IMR-90 (cell line): ENCODE data around the gene GGN.
A peak's percentile ranks its signal among the peaks of the same experiment; 100 is the strongest.

Source experiments
- BHLHE40 ChIP-seq: fragments of 150-350 bp; IDR thresholded peaks from 2 replicates; pipeline ENCODE4 v1.6.1; 2016; ENCODE audit warnings: mild to moderate bottlenecking, low read depth, low read length
- CEBPB ChIP-seq: IDR thresholded peaks from 2 replicates; pipeline ENCODE4 v1.6.1; 2012; ENCODE audit warnings: low read depth, low read length, improper control_type of control experiment
- CHD1 ChIP-seq: IDR thresholded peaks from 2 replicates; pipeline ENCODE4 v1.6.1; 2012; ENCODE audit warnings: low read depth, low read length, improper control_type of control experiment
- FOS ChIP-seq: fragments of 150-350 bp; IDR thresholded peaks from 2 replicates; pipeline ENCODE4 v1.6.1; 2016; ENCODE audit warnings: low read depth, low read length
- MAFK ChIP-seq: IDR thresholded peaks from 2 replicates; pipeline ENCODE4 v1.6.1; 2012; ENCODE audit warnings: low read depth, low read length, improper control_type of control experiment
- MAZ ChIP-seq: IDR thresholded peaks from 2 replicates; pipeline ENCODE4 v1.6.1; 2012; ENCODE audit warnings: low read depth, mild to moderate bottlenecking, low read length, improper control_type of control experiment, moderate library complexity, borderline replicate concordance
- MXI1 ChIP-seq: IDR thresholded peaks from 2 replicates; pipeline ENCODE4 v1.6.1; 2012; ENCODE audit warnings: low read depth, mild to moderate bottlenecking, low read length, moderate library complexity, borderline replicate concordance
- NFE2L2 ChIP-seq: fragments of 150-350 bp; IDR thresholded peaks from 2 replicates; pipeline ENCODE4 v1.6.1; 2016; ENCODE audit warnings: low read depth, mild to moderate bottlenecking, low read length
- POLR2A ChIP-seq: IDR thresholded peaks from 2 replicates; pipeline ENCODE4 v1.6.1; 2012; ENCODE audit warnings: mild to moderate bottlenecking, low read depth, low read length
- RAD21 ChIP-seq: IDR thresholded peaks from 2 replicates; pipeline ENCODE4 v1.6.1; 2012; ENCODE audit warnings: low read length, improper control_type of control experiment
- RFX5 ChIP-seq: IDR thresholded peaks from 2 replicates; pipeline ENCODE4 v1.8.0; 2012; ENCODE audit warnings: low read depth, mild to moderate bottlenecking, low read length, moderate library complexity
- TF ChIP-seq, protein P1 (sequence below): conservative IDR thresholded peaks from 2 replicates; pipeline ENCODE4 v1.5.1; 2012; ENCODE audit warnings: mild to moderate bottlenecking, low read depth, low read length, improper control_type of control experiment
- TF ChIP-seq, protein P2 (sequence below): fragments of 150-350 bp; IDR thresholded peaks from 2 replicates; pipeline ENCODE4 v1.6.1; 2017; ENCODE audit warnings: mild to moderate bottlenecking, antibody characterized with exemption, low read length, low read depth
- TF ChIP-seq, protein P3 (sequence below): fragments of 150-350 bp; IDR thresholded peaks from 2 replicates; pipeline ENCODE4 v1.6.1; 2016; ENCODE audit warnings: low read depth, mild to moderate bottlenecking, low read length, moderate library complexity, borderline replicate concordance

DNA sequence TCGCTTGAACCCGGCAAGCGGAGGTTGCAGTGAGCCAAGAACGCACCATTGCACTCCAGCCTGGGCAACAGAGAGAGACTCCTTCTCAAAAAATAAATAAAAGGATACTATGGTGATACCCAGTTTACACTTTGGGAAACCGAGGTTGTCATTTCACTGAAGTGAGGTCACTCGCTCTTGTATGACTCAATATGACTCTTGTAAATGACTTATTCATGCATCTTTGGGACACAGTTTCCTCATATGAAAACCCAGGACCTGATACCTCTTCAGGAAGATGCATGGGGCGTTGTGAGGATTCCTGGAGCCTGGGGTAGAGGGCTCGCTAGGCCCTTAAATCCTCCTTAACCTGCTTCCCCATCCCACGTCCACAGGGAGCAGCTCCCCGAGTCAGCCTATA is 9.0 kb downstream of the GGN start:
- TF ChIP-seq, protein P1, sequence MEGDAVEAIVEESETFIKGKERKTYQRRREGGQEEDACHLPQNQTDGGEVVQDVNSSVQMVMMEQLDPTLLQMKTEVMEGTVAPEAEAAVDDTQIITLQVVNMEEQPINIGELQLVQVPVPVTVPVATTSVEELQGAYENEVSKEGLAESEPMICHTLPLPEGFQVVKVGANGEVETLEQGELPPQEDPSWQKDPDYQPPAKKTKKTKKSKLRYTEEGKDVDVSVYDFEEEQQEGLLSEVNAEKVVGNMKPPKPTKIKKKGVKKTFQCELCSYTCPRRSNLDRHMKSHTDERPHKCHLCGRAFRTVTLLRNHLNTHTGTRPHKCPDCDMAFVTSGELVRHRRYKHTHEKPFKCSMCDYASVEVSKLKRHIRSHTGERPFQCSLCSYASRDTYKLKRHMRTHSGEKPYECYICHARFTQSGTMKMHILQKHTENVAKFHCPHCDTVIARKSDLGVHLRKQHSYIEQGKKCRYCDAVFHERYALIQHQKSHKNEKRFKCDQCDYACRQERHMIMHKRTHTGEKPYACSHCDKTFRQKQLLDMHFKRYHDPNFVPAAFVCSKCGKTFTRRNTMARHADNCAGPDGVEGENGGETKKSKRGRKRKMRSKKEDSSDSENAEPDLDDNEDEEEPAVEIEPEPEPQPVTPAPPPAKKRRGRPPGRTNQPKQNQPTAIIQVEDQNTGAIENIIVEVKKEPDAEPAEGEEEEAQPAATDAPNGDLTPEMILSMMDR: no peak
- TF ChIP-seq POLR2A (no peak), MAFK (no peak), CHD1 (no peak), MXI1 (no peak), MAZ (no peak), FOS (no peak), BHLHE40 (no peak), RAD21 (no peak), CEBPB (peak; percentile 16; the same call in 1 of the 2 replicates), NFE2L2 (no peak), RFX5 (no peak)
- TF ChIP-seq, protein P2, sequence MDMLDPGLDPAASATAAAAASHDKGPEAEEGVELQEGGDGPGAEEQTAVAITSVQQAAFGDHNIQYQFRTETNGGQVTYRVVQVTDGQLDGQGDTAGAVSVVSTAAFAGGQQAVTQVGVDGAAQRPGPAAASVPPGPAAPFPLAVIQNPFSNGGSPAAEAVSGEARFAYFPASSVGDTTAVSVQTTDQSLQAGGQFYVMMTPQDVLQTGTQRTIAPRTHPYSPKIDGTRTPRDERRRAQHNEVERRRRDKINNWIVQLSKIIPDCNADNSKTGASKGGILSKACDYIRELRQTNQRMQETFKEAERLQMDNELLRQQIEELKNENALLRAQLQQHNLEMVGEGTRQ: no peak
- TF ChIP-seq, protein P3, sequence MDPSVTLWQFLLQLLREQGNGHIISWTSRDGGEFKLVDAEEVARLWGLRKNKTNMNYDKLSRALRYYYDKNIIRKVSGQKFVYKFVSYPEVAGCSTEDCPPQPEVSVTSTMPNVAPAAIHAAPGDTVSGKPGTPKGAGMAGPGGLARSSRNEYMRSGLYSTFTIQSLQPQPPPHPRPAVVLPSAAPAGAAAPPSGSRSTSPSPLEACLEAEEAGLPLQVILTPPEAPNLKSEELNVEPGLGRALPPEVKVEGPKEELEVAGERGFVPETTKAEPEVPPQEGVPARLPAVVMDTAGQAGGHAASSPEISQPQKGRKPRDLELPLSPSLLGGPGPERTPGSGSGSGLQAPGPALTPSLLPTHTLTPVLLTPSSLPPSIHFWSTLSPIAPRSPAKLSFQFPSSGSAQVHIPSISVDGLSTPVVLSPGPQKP: no peak
